ENCODE measurements around the gene TMEM120A.

Gene TMEM120A

DNA sequence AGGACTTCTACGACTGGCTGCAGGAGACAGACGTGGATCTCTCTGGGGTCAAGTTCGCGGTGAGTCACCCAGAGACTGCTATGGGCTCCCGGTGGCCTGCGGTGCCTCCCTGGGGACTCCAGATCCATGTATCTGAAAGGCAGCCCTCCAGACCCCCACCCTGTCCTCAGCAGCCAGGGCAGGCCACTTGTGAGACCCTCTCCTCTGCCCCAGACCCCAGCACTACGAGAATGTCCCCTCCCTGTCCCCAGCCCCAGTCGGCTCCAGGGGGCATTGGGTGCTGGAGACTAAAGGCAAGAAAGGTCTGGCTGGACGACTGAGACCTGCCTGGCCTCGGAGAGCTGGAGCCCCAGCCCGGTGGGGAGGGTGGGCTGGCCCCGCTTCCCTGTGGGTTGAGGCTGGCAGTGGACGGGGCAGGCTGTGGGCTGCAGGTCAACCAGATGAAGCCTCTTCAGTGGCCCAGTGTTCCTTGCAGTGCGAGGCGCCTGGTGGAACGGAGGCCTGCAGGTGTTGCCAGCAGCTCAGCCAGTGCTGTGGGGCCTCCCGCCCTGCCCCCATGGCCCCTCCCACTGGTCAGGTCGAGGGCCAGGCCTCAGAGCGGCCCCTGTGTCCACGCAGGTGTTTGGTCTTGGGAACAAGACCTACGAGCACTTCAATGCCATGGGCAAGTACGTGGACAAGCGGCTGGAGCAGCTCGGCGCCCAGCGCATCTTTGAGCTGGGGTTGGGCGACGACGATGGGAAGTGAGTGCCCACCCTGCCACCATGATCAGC is 13.8 kb downstream of the TMEM120A start:
- DNase-seq: no peak

- no peak for DNase-seq
These were observed 14.5 kb downstream of the TMEM120A start for GRCh38 chr7:75979759-75980429.

- DNase-seq: peak; percentile 17
These were observed 16.7 kb downstream of the TMEM120A start for GRCh38 chr7:75977743-75978142.

- DNase-seq: no peak
These were observed 22.2 kb downstream of the TMEM120A start for GRCh38 chr7:75971961-75972763.

GRCh38 chr7:75971309-75971960 is 23.0 kb downstream of the TMEM120A start:
- no peak for DNase-seq

DNA sequence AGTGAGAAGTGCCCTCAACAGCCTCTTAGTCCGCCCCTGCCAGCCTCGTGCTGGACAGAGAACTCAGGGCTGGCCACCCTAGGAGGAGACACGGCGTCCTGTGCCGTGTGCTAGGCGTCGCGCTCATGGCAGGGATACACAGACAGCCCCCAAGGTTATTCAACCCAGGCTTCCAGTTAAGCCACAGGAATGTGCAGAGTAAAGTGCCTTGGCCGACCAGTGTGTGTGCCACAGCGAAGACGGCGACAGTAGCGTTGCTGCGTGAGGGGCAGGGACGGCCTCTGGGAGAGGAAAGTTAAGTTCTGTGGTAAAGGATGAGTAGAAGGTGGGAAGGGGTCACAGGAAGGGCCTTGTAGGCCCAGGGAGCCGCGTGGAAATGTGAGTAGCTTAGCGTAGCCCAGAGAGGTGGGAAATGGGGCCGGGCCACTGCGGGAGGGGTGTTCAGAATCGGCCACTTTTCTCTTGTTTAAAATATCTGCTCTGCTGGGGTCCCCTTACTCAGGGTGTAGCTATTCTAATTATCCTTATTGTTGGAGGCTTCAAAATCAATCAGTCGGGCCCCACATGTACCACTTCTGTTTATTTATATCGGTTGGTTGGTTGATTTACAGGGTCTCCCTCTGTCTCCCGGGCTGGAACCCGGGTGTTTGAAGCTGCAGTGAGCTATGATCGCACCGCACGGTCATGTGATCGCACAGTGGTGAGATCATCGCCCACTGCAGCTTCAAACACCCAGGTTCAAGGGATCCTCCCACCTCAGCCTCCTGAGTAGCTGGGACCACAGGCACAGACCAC is 24.5 kb downstream of the TMEM120A start:
- DNase-seq: no peak

- DNase-seq: no peak
These were observed 25.2 kb downstream of the TMEM120A start for GRCh38 chr7:75969182-75969581.

DNA sequence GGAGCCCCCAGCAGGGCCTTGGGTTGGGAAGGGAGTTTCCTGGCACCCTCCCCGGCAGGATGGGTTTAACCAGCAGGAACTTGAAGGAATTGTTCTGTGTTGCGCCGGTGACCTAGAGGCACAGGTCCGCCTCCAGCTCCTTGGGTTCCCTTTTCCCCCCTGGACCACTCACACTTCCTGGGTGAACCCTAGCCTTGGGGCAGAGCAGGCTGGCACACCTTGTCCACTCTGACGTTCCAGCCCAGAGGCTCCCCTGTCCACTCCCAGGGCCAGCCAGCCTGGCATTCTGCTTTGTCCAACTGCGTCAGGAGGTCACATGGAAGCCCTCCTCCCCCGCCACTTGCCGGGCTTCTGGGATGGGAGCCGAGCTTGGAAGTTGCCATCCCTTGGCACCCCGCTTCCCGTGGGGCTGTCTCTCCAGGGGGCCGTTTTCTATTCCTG is 25.8 kb downstream of the TMEM120A start:
- no peak for DNase-seq

DNA sequence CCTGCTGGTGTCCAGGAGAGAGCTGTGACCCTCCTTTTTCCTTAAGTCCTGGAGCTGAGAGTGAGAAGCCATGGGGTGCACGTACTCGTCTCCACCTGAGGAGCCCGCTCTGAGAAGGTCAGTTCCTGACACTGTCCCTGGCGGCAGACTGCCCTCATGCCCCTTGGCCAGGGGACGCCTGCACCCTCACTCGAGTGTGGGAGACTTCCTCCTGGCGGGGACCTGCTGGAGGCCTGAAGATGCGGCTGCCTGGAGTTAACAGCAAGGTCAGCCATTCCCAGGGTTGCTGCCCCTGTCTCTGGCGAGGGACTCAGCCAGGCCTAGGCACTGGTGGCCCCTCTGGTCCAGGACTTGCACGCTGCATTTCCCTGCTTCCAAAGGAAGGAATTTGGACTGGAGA is 26.4 kb downstream of the TMEM120A start:
- DNase-seq: no peak

DNA sequence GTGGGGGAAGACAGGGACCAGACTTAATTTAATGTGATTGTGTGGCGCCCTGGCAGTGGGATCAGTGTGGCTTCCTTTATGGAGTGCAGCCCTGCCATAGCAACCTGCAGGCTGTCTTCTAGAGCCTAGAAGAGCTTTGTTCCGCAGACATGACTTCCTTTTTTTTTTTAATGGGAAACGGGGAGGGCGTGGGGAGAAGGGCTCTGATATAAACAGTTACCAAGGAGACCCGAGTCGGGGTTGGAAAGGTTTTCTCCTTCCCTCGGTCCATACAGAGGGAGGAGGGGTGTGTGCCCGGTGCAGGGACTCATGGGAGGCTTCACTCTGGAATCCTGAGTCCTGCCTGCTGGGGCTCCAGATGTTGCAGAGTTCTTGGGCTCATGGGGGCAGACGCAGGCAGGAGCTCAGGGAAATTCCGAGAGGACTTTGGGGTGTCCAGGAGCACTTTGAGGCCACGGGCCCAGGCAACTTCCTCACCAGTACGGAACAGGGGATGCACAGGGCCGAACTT is 26.9 kb downstream of the TMEM120A start:
- peak; percentile 87 for DNase-seq

- no peak for DNase-seq
These were observed 27.3 kb downstream of the TMEM120A start for GRCh38 chr7:75967055-75967454.

DNA sequence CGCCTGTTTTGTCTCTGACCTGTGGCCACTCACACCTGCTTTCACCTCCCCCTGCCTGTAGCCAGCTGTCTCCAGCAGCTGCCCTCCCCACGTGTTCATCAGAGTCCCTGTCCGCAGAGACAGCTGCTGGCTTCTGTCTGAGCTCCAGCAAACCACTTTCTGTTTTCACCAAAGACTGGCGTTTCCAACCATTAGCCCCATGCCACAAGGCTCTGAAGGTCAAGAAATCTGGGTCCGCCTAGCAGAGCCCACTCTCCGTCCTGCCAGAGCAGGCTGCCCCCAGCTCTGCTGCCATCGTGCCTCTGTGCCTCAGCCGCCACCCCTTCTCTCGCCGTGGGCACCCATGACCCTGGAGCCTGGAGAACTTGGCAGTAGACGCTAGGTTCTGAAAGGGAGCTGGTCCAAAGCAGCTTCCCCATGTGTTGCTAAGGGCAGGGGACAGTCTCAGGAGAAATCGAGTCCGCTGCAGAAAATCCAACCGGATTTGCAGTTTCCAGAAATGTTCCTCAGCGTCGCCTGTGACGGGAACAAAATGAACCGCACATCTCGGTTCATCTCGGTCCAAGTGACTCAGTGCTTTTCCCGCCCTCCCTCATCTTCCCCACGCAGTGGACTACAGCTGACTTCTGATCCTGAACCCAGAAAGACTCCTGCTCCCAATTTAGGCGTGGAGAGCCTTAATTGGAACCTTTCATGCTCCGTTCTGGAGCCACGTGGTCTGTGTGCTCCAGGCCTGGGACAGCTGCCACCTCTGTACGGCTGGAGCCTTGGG is 28.0 kb downstream of the TMEM120A start:
- DNase-seq: peak; percentile 91

GRCh38 chr7:75965617-75966016 is 28.8 kb downstream of the TMEM120A start:
- DNase-seq: no peak

- no peak for DNase-seq
These were observed 30.9 kb downstream of the TMEM120A start for GRCh38 chr7:75963381-75963995.

DNA sequence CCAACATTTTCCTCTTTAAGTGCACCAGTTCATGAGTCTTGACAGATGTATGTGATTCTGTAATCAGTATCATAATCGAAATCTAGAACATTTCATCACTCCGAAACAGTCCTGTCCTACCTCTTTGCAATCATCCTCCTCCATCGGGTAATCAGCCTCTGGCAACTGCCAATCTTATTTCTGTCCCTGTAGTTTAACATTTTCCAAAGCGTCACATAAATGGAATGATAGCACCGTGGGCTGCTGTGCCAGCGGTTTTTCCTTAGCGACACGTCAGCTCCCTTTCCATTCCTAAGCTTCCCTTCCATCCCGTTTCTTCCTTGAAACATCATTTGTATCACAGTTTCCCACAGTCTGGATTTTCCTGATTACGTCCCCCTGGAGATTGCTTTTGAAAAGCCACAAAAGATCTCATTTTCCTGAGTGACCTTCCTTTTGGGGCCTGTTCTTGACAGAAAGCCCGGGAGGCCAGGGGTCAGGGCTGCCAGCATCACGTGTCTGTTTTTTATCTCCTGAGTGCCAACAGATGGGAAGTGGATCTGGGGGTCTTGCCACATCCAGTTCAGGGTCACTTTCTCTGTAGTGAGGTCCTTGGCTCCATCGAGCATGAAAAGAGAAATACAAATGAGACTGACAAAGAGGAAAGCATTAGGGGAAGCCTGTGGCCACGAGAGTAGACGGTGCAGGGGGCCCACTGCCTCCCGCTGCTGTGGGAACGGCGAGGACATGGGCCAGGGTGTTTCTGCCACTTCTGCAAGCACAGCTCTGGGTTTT is 31.6 kb downstream of the TMEM120A start:
- DNase-seq: no peak

GRCh38 chr7:75961218-75961617 is 33.2 kb downstream of the TMEM120A start:
- DNase-seq: peak; percentile 22

DNA sequence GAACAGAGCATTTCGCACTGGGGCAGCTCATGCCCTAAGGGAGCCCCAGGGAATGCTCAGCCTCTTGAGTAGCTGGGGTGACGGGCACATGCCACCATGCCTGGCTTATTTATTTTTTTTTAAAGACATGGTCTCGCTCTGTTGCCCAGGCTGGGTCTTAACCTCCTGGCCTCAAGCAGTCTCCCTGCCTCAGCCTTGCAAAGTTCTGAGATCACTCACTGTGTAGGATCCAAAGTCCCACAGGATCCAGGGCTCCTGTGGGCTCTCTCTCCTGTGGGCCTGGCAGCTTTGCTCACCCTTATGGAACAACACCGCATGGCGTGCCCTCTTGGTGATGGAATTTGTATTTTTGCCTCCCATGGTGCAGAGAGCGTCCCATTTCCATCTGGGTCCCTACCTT is 34.0 kb downstream of the TMEM120A start:
- DNase-seq: no peak

GRCh38 chr7:75958802-75959543 is 35.4 kb downstream of the TMEM120A start:
- no peak for DNase-seq
